Measurements from ENCODE around the gene MKLN1.

MKLN1 gene

DNA sequence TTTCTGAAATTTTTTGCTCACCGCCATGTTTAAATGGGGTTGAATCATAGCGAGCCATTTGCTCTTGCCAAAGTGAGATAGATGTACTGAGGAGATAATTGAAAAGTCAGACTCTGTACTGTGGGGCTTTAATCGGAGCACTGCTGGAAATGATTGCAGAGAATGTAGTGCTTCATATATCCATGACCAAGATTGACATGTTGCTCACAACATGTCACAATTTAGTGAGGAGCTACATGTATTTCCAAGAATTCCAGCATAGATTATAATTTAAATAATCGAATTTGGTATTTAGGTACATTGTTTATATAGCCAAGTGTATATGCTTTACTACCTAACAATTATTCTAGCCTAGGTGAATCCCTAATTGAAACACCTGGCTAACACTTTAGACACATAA, 162.2 kb downstream of the MKLN1 start:
- TF ChIP-seq CSRNP3 (CRISPR knock-in tag; IDR thresholded peaks at IDR 0.05), result no peak
- no peak for TF ChIP-seq ZNF70 (CRISPR knock-in tag; IDR thresholded peaks at IDR 0.05)
- no peak for TF ChIP-seq CSDC2 (CRISPR knock-in tag; IDR thresholded peaks at IDR 0.05)
- no peak for TF ChIP-seq ARNTL (CRISPR knock-in tag; IDR thresholded peaks at IDR 0.05; ENCODE audit: borderline replicate concordance, low read depth)
- no peak for TF ChIP-seq ISL1 (CRISPR knock-in tag; IDR thresholded peaks at IDR 0.05)
- ATAC-seq, result no peak

DNA sequence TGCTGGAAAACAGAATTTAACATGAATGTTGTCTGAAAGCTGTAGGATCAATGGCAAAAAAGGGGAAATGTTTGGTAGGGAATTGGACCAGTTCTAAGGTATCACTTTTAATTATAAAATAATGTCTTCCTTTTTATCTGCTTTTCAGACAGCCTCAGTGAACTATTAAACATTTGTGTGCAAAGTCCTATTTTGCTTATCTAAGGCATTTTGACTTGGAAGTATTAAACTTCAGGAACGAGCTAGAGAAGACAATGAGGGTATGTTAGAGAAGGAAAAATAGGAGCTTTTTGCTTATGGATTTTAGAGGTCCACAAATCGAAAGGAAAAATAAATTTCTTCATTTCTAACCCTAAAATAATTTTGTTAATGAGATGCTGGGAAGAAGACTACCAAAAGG, 165.4 kb downstream of the MKLN1 start:
- no peak for ATAC-seq
- TF ChIP-seq ZFP30 (CRISPR knock-in tag; IDR thresholded peaks at IDR 0.05) (no peak), ESRRG (CRISPR knock-in tag; IDR thresholded peaks at IDR 0.05) (no peak), SNAI2 (CRISPR knock-in tag; IDR thresholded peaks at IDR 0.05) (no peak), ZNF70 (CRISPR knock-in tag; IDR thresholded peaks at IDR 0.05) (no peak), TCF4 (CRISPR knock-in tag; IDR thresholded peaks at IDR 0.05; ENCODE audit: borderline replicate concordance) (no peak), CSDC2 (CRISPR knock-in tag; IDR thresholded peaks at IDR 0.05) (no peak), ZNF565 (CRISPR knock-in tag; conservative IDR thresholded peaks at IDR 0.05; ENCODE audit: low read depth) (no peak), GLIS3 (CRISPR knock-in tag; IDR thresholded peaks at IDR 0.05) (no peak), ZC3H10 (CRISPR knock-in tag; IDR thresholded peaks at IDR 0.05) (no peak), ARNTL (CRISPR knock-in tag; IDR thresholded peaks at IDR 0.05; ENCODE audit: borderline replicate concordance, low read depth) (no peak), TOX (CRISPR knock-in tag; IDR thresholded peaks at IDR 0.05; ENCODE audit: borderline replicate concordance) (no peak), RARB (CRISPR knock-in tag; IDR thresholded peaks at IDR 0.05) (no peak), ZNF8 (CRISPR knock-in tag; IDR thresholded peaks at IDR 0.05) (no peak)
- TF ChIP-seq, protein P1, sequence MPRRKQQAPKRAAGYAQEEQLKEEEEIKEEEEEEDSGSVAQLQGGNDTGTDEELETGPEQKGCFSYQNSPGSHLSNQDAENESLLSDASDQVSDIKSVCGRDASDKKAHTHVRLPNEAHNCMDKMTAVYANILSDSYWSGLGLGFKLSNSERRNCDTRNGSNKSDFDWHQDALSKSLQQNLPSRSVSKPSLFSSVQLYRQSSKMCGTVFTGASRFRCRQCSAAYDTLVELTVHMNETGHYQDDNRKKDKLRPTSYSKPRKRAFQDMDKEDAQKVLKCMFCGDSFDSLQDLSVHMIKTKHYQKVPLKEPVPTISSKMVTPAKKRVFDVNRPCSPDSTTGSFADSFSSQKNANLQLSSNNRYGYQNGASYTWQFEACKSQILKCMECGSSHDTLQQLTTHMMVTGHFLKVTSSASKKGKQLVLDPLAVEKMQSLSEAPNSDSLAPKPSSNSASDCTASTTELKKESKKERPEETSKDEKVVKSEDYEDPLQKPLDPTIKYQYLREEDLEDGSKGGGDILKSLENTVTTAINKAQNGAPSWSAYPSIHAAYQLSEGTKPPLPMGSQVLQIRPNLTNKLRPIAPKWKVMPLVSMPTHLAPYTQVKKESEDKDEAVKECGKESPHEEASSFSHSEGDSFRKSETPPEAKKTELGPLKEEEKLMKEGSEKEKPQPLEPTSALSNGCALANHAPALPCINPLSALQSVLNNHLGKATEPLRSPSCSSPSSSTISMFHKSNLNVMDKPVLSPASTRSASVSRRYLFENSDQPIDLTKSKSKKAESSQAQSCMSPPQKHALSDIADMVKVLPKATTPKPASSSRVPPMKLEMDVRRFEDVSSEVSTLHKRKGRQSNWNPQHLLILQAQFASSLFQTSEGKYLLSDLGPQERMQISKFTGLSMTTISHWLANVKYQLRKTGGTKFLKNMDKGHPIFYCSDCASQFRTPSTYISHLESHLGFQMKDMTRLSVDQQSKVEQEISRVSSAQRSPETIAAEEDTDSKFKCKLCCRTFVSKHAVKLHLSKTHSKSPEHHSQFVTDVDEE (CRISPR knock-in tag; IDR thresholded peaks at IDR 0.05), result no peak
- TF ChIP-seq, protein P2, sequence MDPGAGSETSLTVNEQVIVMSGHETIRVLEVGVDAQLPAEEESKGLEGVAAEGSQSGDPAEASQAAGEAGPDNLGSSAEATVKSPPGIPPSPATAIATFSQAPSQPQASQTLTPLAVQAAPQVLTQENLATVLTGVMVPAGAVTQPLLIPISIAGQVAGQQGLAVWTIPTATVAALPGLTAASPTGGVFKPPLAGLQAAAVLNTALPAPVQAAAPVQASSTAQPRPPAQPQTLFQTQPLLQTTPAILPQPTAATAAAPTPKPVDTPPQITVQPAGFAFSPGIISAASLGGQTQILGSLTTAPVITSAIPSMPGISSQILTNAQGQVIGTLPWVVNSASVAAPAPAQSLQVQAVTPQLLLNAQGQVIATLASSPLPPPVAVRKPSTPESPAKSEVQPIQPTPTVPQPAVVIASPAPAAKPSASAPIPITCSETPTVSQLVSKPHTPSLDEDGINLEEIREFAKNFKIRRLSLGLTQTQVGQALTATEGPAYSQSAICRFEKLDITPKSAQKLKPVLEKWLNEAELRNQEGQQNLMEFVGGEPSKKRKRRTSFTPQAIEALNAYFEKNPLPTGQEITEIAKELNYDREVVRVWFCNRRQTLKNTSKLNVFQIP (CRISPR knock-in tag; IDR thresholded peaks at IDR 0.05; ENCODE audit: borderline replicate concordance, low read depth), result no peak
- TF ChIP-seq, protein P3, sequence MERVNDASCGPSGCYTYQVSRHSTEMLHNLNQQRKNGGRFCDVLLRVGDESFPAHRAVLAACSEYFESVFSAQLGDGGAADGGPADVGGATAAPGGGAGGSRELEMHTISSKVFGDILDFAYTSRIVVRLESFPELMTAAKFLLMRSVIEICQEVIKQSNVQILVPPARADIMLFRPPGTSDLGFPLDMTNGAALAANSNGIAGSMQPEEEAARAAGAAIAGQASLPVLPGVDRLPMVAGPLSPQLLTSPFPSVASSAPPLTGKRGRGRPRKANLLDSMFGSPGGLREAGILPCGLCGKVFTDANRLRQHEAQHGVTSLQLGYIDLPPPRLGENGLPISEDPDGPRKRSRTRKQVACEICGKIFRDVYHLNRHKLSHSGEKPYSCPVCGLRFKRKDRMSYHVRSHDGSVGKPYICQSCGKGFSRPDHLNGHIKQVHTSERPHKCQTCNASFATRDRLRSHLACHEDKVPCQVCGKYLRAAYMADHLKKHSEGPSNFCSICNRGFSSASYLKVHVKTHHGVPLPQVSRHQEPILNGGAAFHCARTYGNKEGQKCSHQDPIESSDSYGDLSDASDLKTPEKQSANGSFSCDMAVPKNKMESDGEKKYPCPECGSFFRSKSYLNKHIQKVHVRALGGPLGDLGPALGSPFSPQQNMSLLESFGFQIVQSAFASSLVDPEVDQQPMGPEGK (CRISPR knock-in tag; IDR thresholded peaks at IDR 0.05; ENCODE audit: borderline replicate concordance), result no peak

DNA sequence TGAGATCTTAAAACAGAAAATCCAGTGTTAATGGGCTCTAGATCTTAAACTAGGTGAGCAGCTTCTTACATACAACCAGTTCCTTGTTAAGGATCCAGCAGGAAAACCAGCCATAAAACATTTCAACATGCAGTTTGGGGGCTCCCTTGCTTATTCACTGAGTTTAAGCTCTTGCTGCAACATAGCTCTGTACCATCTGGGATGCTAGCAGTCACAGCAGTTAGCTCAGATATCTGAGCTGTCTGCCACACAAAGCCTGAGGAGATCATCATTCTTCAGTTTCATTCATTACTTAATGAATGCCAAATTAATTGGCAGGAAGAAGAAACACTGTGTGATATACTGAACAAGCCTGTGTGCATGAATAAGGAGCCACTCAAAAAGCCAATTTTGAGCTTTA, 165.9 kb downstream of the MKLN1 start:
- ATAC-seq, result peak; percentile 17; the same call in 1 of the 3 replicates
- TF ChIP-seq ISL1 (CRISPR knock-in tag; IDR thresholded peaks at IDR 0.05), result no peak
- TF ChIP-seq, protein P3 (CRISPR knock-in tag; IDR thresholded peaks at IDR 0.05; ENCODE audit: borderline replicate concordance), result no peak
- no peak for TF ChIP-seq ZFP3 (CRISPR knock-in tag; IDR thresholded peaks at IDR 0.05)
- TF ChIP-seq SNAI2 (CRISPR knock-in tag; IDR thresholded peaks at IDR 0.05), result no peak
- TF ChIP-seq, protein P2 (CRISPR knock-in tag; IDR thresholded peaks at IDR 0.05; ENCODE audit: borderline replicate concordance, low read depth), result no peak
- TF ChIP-seq ZNF70 (CRISPR knock-in tag; IDR thresholded peaks at IDR 0.05), result no peak
- no peak for TF ChIP-seq CSDC2 (CRISPR knock-in tag; IDR thresholded peaks at IDR 0.05)
- no peak for TF ChIP-seq CREB5 (CRISPR knock-in tag; IDR thresholded peaks at IDR 0.05; ENCODE audit: low read depth)
- TF ChIP-seq GLIS3 (CRISPR knock-in tag; IDR thresholded peaks at IDR 0.05), result no peak
- no peak for TF ChIP-seq CSRNP3 (CRISPR knock-in tag; IDR thresholded peaks at IDR 0.05)
- TF ChIP-seq ZC3H10 (CRISPR knock-in tag; IDR thresholded peaks at IDR 0.05), result no peak
- no peak for TF ChIP-seq RARB (CRISPR knock-in tag; IDR thresholded peaks at IDR 0.05)
- no peak for TF ChIP-seq ESRRG (CRISPR knock-in tag; IDR thresholded peaks at IDR 0.05)
- TF ChIP-seq TOX (CRISPR knock-in tag; IDR thresholded peaks at IDR 0.05; ENCODE audit: borderline replicate concordance), result no peak
- no peak for TF ChIP-seq ZNF8 (CRISPR knock-in tag; IDR thresholded peaks at IDR 0.05)

Data from SK-N-SH treated with all-trans-retinoic acid at 6 μM for 48 hours (cell line).